Measurements from ENCODE around the gene HBE1. TPM values are rescaled to one million over a fixed set of nuclear protein-coding genes. Genes with fewer than 3 reads are reported as not detected.

The HBE1 gene
- total and polyA plus RNA-seq, 2 of the 8 experiments (the other 6 are each of a cell fraction or from before 2014, with no cell fraction given), result 0.39 TPM; not detected in 1

DNA sequence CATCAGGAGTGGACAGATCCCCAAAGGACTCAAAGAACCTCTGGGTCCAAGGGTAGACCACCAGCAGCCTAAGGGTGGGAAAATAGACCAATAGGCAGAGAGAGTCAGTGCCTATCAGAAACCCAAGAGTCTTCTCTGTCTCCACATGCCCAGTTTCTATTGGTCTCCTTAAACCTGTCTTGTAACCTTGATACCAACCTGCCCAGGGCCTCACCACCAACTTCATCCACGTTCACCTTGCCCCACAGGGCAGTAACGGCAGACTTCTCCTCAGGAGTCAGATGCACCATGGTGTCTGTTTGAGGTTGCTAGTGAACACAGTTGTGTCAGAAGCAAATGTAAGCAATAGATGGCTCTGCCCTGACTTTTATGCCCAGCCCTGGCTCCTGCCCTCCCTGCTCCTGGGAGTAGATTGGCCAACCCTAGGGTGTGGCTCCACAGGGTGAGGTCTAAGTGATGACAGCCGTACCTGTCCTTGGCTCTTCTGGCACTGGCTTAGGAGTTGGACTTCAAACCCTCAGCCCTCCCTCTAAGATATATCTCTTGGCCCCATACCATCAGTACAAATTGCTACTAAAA, 42.9 kb downstream of the HBE1 start, which contains the start of gene HBB:
Gene HBB (minus strand): TSS at position 340 of the 579 bp plus-strand sequence. CDS start 50 bp downstream, at position 290.
- Histone ChIP-seq H3K4me2 (ENCODE audit: insufficient read depth in 1 of 2, low read depth in 2 of 2, low read length in 2 of 2) (no peak within 1 kb of the TSS), H3K9me3 (ENCODE audit: insufficient read depth in 2 of 2, low read depth in 1 of 2, low read length in 1 of 2) (peaks cover under 1% of the 10 kb centered on the region in 2 experiments; a peak in 1 of 4 replicates), H3K27me3 (replicated peaks in 1 of 4; ENCODE audit: control insufficient read depth in 3 of 4, extremely low read depth in 1 of 4, insufficient read depth in 3 of 4, low read length in 3 of 4) (no peaks in the 10 kb centered on the region), H4K8ac (ENCODE audit: extremely low read depth, insufficient read depth, low read length) (no peak within 1 kb of the TSS), H3K18ac (ENCODE audit: extremely low read depth, low read length) (no peak within 1 kb of the TSS), H3K36me3 (ENCODE audit: control insufficient read depth in 2 of 4, insufficient read depth in 4 of 4, low read length in 3 of 4) (no peaks in the 10 kb centered on the region), H3K79me1 (ENCODE audit: low read depth, low read length) (no peaks in the 10 kb centered on the region), H3K9ac (replicated peaks in 1 of 4; ENCODE audit: extremely low read depth in 1 of 4, low read depth in 3 of 4, low read length in 3 of 4) (no peak within 1 kb of the TSS), H2BK15ac (ENCODE audit: low read length) (no peak within 1 kb of the TSS), H2BK12ac (ENCODE audit: low read depth, low read length) (no peak within 1 kb of the TSS), H2BK120ac (replicated peaks; ENCODE audit: low read depth, low read length) (no peak within 1 kb of the TSS), H3K56ac (replicated peaks; ENCODE audit: insufficient read length, low read depth, low read length) (no peak within 1 kb of the TSS), H2AK5ac (ENCODE audit: low read depth, low read length) (no peak within 1 kb of the TSS), H4K91ac (replicated peaks; ENCODE audit: insufficient read length, low read length) (no peak within 1 kb of the TSS), H3K4me1 (replicated peaks in 1 of 4; ENCODE audit: control insufficient read depth in 3 of 4, insufficient read depth in 4 of 4, low read length in 3 of 4) (no peaks in the 10 kb centered on the region), H3K23me2 (ENCODE audit: low read depth, low read length) (no peaks in the 10 kb centered on the region; the same call in 1 of the 2 replicates), H2BK20ac (ENCODE audit: low read length) (no peak within 1 kb of the TSS), H2AFZ (ENCODE audit: low read length) (no peak within 1 kb of the TSS), H4K5ac (ENCODE audit: insufficient read length, low read depth, low read length) (no peak within 1 kb of the TSS), H4K20me1 (replicated peaks in 1 of 2; ENCODE audit: control insufficient read depth in 1 of 2, insufficient read depth in 2 of 2, low read length in 2 of 2) (no peaks in the 10 kb centered on the region), H3K14ac (ENCODE audit: insufficient read length) (no peak within 1 kb of the TSS), H3K79me2 (ENCODE audit: control insufficient read depth in 1 of 2, insufficient read depth in 2 of 2, low read length in 2 of 2) (no peaks in the 10 kb centered on the region), H3K4me3 (ENCODE audit: extremely low read depth in 1 of 4, insufficient read depth in 2 of 4, low read depth in 3 of 4, low read length in 4 of 4) (no peak within 1 kb of the TSS), H3K23ac (ENCODE audit: insufficient read length) (no peak within 1 kb of the TSS), H2BK5ac (ENCODE audit: low read depth, low read length) (no peak within 1 kb of the TSS), H3K27ac (ENCODE audit: low read depth, low read length) (no peak within 1 kb of the TSS), H3K4ac (replicated peaks; ENCODE audit: insufficient read length, low read depth, low read length) (no peak within 1 kb of the TSS)
- no peak for TF ChIP-seq GABPA (IDR thresholded peaks at IDR 0.05; ENCODE audit: borderline replicate concordance, insufficient read depth, low read length)
- no peak for TF ChIP-seq GTF2F1 (IDR thresholded peaks at IDR 0.05; ENCODE audit: borderline replicate concordance, low read depth, low read length)
- no peak for TF ChIP-seq ASH2L (IDR thresholded peaks at IDR 0.05; ENCODE audit: low read length)
- no peak for TF ChIP-seq POLR2AphosphoS5 (IDR thresholded peaks at IDR 0.05; ENCODE audit: low read depth, low read length)
- TF ChIP-seq CTCF (IDR thresholded peaks at IDR 0.05; ENCODE audit: control extremely low read depth in 1 of 3, insufficient read depth in 1 of 3, low read depth in 1 of 3, low read length in 3 of 3), result no peak
- TF ChIP-seq SRF (IDR thresholded peaks at IDR 0.05; ENCODE audit: low read depth, low read length), result no peak
- no peak for TF ChIP-seq TBP (IDR thresholded peaks at IDR 0.05; ENCODE audit: low read depth, low read length)
- TF ChIP-seq RNF2 (IDR thresholded peaks at IDR 0.05; ENCODE audit: borderline replicate concordance, low read depth, low read length, missing control alignments, poor library complexity, severe bottlenecking), result no peak
- TF ChIP-seq BRCA1 (IDR thresholded peaks at IDR 0.05; ENCODE audit: low read depth, low read length), result no peak
- no peak for TF ChIP-seq CTBP2 (IDR thresholded peaks at IDR 0.05; ENCODE audit: borderline replicate concordance, insufficient read depth, insufficient read length, low read length)
- no peak for TF ChIP-seq BACH1 (IDR thresholded peaks at IDR 0.05; ENCODE audit: low read length)
- ChIA-PET CTCF (ENCODE audit: partially characterized antibody) (no interaction called here), POLR2A (ENCODE audit: partially characterized antibody) (interaction anchor here (0.7 kb wide), 1 partner anchor 454 kb away, joined by 3 read pairs; no protein-coding TSS in a partner anchor)
- 98% methylated on average over 3 of the region's 3 CpGs; no CpG with 5 or more reads in 1 of the 2 experiments for WGBS, 2 experiments (ENCODE audit: extremely low coverage in 1 of 2, insufficient coverage in 1 of 2, insufficient read length in 1 of 2, insufficient replicate concordance in 2 of 2, low coverage in 1 of 2, low lambda C conversion rate in 2 of 2, missing lambda C conversion rate in 1 of 2)
- DNase-seq (ENCODE audit: low read depth in 1 of 2, low spot score in 2 of 2), result no peak
- FAIRE-seq, result no peak

All from H1 (cell line).